D721Med (cell line): ENCODE results near the gene FAM107B.

Source experiments
- DNase-seq: peaks from one replicate; pipeline ENCODE4 v3.0.0; 2011; ENCODE audit warnings: low spot score; ENCODE audit not compliant: insufficient read length
- FAIRE-seq: peaks from 2 replicates; lab custom pipeline; 2011; peaks lifted over from hg19 to GRCh38; lab: Jason Lieb, UNC
- CTCF ChIP-seq: IDR thresholded peaks from 2 replicates; pipeline ENCODE4 v1.5.1; 2012; ENCODE audit warnings: mild to moderate bottlenecking, control low read depth; ENCODE audit not compliant: insufficient read depth; ENCODE audit errors: missing control alignments

Gene FAM107B

GRCh38 chr10:14468726-14469125 is 306.0 kb downstream of the FAM107B start:
- FAIRE-seq, result no peak
- TF ChIP-seq CTCF, result no peak
- DNase-seq, result no peak
